Ishikawa (cell line): ENCODE results near the gene SLC35C1.

ENCODE experiments used
- CEBPB ChIP-seq: IDR thresholded peaks from 2 replicates; pipeline ENCODE4 v1.6.1; 2012
- CREB1 ChIP-seq: IDR thresholded peaks from 2 replicates; pipeline ENCODE4 v1.6.1; 2012; ENCODE audit warnings: low read depth
- EGR1 ChIP-seq: IDR thresholded peaks from 2 replicates; pipeline ENCODE4 v1.6.1; 2012
- EP300 ChIP-seq: IDR thresholded peaks from 2 replicates; pipeline ENCODE4 v1.6.1; 2012; ENCODE audit warnings: borderline replicate concordance
- FOXM1 ChIP-seq: IDR thresholded peaks from 2 replicates; pipeline ENCODE4 v1.6.1; 2012; ENCODE audit warnings: low read depth, borderline replicate concordance
- NFIC ChIP-seq: IDR thresholded peaks from 2 replicates; pipeline ENCODE4 v1.6.1; 2012
- RAD21 ChIP-seq: IDR thresholded peaks from 2 replicates; pipeline ENCODE4 v1.6.1; 2012; ENCODE audit warnings: low read depth
- TAF1 ChIP-seq: IDR thresholded peaks from 2 replicates; pipeline ENCODE4 v1.6.1; 2012; ENCODE audit warnings: low read depth, mild to moderate bottlenecking
- TCF12 ChIP-seq: IDR thresholded peaks from 2 replicates; pipeline ENCODE4 v1.6.1; 2012; ENCODE audit warnings: low read depth
- TEAD4 ChIP-seq: IDR thresholded peaks from 2 replicates; pipeline ENCODE4 v1.6.1; 2012
- YY1 ChIP-seq: IDR thresholded peaks from 2 replicates; pipeline ENCODE4 v1.6.1; 2012; ENCODE audit warnings: low read depth
- ZBTB7A ChIP-seq: IDR thresholded peaks from 2 replicates; pipeline ENCODE4 v1.6.1; 2012; ENCODE audit warnings: low read depth
- TF ChIP-seq, protein P1 (sequence below): IDR thresholded peaks from 2 replicates; pipeline ENCODE4 v1.6.1; 2012; ENCODE audit warnings: low read depth, mild to moderate bottlenecking
- TF ChIP-seq, protein P2 (sequence below): IDR thresholded peaks from 2 replicates; pipeline ENCODE4 v1.6.1; 2012
- TF ChIP-seq, protein P3 (sequence below): IDR thresholded peaks from 2 replicates; pipeline ENCODE4 v1.6.1; 2012

SLC35C1 gene

DNA sequence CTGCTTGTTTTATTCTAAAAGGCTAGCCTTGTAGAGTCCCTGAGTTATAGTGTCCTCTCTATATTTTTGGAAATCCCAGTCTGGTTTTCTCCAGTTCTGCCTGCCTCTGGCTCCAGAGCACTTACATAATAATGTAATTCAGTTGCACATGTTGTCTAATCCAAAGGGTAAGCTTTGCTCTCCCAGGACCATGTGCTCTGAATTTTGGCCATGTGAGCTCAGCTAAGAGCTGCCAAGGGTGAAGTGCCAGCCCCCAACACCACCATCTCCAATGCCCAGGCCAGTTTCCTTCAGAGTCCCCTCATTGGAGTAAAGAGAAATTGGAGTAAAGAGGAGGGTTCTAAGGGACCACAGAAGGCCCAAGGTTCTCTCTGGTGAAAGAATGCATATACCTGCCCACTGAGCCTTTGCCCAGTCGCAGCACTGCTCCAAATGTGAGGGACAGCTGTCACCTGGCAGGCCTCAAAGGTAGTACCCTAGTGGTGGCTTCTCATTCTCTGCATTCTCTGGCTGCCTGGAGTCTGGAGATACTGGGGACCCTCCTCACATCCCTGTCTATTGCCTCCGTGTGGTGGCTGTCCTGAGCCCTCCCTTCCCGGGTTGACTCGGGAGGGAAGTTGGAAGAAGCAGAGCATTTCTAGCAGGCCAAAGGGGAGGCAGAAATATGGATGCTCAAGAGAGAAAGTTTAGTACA lies 47.2 kb downstream of the SLC35C1 start:
- TF ChIP-seq FOXM1 (no peak), RAD21 (no peak), CREB1 (no peak), YY1 (no peak), CEBPB (no peak), EP300 (no peak)
- TF ChIP-seq, protein P1, sequence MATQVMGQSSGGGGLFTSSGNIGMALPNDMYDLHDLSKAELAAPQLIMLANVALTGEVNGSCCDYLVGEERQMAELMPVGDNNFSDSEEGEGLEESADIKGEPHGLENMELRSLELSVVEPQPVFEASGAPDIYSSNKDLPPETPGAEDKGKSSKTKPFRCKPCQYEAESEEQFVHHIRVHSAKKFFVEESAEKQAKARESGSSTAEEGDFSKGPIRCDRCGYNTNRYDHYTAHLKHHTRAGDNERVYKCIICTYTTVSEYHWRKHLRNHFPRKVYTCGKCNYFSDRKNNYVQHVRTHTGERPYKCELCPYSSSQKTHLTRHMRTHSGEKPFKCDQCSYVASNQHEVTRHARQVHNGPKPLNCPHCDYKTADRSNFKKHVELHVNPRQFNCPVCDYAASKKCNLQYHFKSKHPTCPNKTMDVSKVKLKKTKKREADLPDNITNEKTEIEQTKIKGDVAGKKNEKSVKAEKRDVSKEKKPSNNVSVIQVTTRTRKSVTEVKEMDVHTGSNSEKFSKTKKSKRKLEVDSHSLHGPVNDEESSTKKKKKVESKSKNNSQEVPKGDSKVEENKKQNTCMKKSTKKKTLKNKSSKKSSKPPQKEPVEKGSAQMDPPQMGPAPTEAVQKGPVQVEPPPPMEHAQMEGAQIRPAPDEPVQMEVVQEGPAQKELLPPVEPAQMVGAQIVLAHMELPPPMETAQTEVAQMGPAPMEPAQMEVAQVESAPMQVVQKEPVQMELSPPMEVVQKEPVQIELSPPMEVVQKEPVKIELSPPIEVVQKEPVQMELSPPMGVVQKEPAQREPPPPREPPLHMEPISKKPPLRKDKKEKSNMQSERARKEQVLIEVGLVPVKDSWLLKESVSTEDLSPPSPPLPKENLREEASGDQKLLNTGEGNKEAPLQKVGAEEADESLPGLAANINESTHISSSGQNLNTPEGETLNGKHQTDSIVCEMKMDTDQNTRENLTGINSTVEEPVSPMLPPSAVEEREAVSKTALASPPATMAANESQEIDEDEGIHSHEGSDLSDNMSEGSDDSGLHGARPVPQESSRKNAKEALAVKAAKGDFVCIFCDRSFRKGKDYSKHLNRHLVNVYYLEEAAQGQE = no peak

DNA sequence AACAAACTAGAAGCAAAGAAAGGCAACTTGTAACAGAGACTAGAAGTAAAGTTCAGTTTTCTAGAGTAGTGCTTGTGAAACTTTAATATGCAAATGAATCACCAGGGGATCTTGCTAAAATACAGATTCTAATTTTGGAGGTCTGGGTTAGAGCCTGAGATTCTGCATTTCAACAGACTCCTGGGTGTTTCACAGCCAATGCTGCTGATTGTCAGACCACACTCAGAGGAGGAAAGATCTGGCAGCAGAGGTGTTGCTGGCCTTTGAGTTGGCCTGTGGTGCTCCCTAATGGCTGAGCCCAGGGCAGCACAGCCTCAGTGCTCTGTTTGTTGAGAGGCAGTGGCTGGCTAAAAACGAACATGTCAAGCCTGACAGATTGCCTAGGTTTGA lies 47.8 kb downstream of the SLC35C1 start:
- TF ChIP-seq FOXM1 (no peak), ZBTB7A (no peak), CREB1 (no peak), EP300 (no peak), EGR1 (no peak), TCF12 (no peak)
- TF ChIP-seq, protein P2, sequence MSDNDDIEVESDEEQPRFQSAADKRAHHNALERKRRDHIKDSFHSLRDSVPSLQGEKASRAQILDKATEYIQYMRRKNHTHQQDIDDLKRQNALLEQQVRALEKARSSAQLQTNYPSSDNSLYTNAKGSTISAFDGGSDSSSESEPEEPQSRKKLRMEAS = no peak
- TF ChIP-seq, protein P1 = no peak

DNA sequence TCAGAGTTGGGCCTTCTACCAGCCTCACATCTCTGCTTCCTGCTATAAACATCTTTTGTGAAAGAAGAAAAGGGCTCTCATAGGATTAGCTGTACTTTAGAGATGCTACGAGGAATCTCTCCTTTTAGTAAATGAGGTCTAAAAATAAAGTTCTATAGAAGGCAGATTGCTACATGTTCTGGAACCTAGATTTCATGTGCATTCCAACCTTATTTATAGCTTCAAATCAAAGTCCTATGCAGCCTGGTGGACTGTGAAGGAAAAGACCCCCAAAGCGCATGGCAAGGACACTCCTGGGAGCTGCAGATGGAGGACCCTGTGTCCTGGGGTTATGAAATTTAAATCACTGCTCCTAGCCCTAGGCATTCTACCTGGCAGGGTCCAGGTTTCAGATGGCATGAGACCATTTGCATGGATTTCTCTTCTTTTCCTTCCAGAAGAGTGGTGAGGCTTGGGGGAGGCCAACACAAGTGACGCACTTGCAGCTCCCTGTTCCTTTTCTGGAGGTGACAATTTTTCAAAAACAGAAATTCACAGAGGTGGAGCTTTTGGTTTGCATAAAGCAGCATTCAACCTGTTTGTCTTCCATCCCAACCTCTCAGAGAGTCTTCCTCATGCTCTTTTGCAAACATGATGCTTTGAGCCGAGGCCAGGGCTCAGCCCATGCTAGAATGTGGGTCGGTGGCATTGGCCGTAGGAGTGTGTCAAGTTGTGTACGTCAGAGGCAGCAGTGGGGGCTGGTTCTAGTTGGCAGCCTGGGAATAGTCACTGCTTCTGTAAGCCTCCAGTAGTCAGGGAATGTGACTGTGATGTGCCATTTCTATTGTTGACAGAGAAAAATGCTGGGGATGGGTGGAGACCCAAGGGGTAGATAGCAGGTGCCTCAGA lies 48.6 kb downstream of the SLC35C1 start:
- TF ChIP-seq, protein P2 = no peak
- TF ChIP-seq FOXM1 (no peak), CREB1 (no peak), YY1 (no peak), CEBPB (no peak), EGR1 (no peak), TEAD4 (no peak), TAF1 (no peak)
- TF ChIP-seq, protein P3, sequence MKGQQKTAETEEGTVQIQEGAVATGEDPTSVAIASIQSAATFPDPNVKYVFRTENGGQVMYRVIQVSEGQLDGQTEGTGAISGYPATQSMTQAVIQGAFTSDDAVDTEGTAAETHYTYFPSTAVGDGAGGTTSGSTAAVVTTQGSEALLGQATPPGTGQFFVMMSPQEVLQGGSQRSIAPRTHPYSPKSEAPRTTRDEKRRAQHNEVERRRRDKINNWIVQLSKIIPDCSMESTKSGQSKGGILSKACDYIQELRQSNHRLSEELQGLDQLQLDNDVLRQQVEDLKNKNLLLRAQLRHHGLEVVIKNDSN = no peak

DNA sequence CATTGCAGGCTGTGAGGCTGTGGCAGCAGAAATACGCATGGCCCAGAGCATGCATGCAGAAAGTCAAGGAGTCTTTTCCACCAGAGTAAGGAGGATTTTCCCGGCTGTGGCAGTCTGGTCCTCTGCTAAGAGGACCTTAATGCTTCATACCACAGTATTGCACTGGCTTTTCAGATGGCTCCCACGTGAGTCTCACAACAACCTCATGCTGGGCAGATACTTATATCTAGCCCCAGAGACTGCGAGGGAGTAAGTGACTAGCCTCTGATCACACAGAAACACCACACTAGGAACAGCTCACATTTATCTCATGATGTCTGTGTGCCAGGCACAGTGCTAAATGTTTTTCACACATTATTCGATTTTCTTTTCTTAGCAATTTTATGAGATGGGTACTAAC lies 50.4 kb downstream of the SLC35C1 start:
- TF ChIP-seq EGR1 (no peak), YY1 (no peak), ZBTB7A (no peak), RAD21 (no peak)

DNA sequence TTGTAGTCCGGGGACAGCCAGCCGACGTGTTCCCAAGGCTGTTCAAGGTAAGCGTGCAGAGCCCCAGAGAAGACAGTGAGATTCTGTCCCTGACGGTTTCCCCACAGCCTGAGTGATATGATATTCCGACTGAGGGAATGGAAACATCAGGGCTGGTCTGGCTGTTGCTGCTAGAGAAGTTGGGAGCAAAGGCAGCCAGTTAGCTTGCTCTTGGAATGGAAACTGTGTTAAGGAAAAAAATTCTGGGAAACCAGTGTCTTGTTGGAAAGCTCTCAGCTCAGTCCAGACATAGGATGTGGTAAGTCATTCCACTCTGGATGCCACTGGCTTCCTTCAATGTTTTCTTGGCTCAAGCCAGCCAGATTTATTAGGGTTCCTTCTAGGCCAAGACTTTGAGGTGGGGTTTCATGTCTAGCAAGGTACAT lies 51.1 kb downstream of the SLC35C1 start:
- TF ChIP-seq, protein P1 = no peak
- TF ChIP-seq TEAD4 (no peak), RAD21 (no peak), YY1 (no peak), TAF1 (no peak), ZBTB7A (no peak), EGR1 (no peak), TCF12 (no peak), EP300 (no peak), CREB1 (no peak), FOXM1 (no peak), NFIC (no peak), CEBPB (no peak)
- TF ChIP-seq, protein P3 = no peak
- TF ChIP-seq, protein P2 = no peak
